Measurements from ENCODE around the gene SUCLG1.
"Not testable (repeated sequence)": the region's sequence is repeated elsewhere in the genome, so short reads cannot be mapped to it uniquely, and the experiment has no call there.

SUCLG1 gene

DNA sequence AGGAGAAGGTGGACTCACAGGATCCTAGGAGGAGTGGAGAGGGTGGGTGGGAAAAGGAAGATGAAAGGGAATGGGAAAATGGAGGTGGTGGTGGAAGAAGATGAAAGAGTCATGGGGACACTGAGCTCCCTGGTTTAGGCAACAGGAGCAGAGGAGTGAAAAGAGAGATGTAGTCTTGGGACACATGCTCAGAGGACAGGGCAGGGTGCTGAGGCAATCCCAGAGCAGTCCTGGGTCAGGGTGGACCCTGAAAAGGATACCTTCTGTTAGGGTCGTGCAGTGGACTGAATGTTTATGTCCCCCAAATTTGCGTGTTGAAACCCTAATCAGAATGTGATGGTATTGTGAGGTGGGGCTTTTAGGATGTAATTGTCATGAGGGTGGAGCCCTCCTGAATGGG lies 37.9 kb downstream of the SUCLG1 start:
- DNase-seq (ENCODE audit: low spot score): no peak

GRCh38 chr2:84417453-84418145 lies 41.5 kb downstream of the SUCLG1 start:
- DNase-seq (ENCODE audit: low spot score): no peak

GRCh38 chr2:84409531-84409930 lies 49.5 kb downstream of the SUCLG1 start:
- no peak for DNase-seq (ENCODE audit: low spot score)

DNA sequence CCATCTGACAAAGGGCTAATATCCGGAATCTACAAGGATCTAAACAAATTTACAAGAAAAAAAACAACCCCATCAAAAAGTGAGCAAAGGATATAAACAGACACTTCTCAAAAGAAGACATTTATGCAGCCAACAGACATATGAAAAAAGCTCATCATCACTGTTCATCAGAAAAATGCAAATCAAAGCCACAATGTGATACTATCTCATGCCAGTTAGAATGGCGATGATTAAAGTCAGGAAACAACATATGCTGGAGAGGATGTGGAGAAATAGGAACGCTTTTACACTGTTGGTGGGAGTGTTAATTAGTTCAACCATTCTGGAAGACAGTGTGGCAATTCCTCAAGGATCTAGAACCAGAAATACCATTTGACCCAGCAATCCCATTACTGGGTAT lies 57.0 kb downstream of the SUCLG1 start:
- not testable (repeated sequence) for DNase-seq (ENCODE audit: low spot score)

- not testable (repeated sequence) for DNase-seq (ENCODE audit: low spot score)
Observed at GRCh38 chr2:84399839-84400238, 59.2 kb downstream of the SUCLG1 start.

- DNase-seq (ENCODE audit: low spot score): no peak
Observed at GRCh38 chr2:84395820-84396219, 63.3 kb downstream of the SUCLG1 start.

- DNase-seq (ENCODE audit: low spot score): no peak
Observed at GRCh38 chr2:84394628-84395027, 64.5 kb downstream of the SUCLG1 start.

DNA sequence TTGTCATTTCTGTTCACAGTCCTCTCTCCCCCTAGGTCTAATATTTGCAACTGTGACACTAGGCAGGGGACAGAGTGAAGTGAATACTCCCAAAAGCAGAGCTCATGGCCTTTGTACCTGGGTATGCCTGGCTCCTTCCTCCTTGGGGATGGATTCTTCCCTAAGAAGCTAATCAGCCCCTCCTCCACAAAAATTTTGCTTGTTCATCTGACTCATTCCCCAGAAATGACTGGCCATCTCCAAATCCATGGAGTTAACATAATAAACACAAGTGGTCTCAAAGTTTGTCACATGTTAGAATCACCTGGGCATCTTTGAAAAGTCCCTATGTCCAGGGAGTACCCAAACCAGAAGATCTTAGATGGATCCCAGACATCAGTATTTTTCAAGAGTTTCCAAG lies 65.3 kb downstream of the SUCLG1 start:
- no peak for DNase-seq (ENCODE audit: low spot score)

DNA sequence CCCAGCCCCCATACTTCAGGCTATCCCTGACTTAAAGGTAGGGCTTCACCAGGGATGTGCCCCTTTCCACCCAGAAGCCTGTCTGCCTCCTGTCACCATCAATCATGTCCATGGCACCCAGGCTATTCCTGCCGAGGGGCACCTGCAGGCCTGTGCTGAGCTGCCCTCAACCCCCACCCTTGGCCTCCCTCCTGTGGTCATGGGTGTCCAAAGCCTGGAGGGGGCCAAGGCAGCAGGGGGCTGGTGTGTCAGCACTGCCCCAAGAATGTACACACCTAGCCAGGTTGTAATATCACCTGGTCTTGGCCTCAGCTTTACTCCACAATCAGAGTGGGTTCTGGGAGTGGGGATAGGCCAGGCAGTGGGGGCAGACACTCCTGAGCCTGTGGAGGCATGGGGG lies 69.3 kb downstream of the SUCLG1 start:
- DNase-seq (ENCODE audit: low spot score): no peak

GRCh38 chr2:84388921-84389490 lies 70.1 kb downstream of the SUCLG1 start:
- DNase-seq (ENCODE audit: low spot score): no peak

- no peak for DNase-seq (ENCODE audit: low spot score)
Observed at GRCh38 chr2:84388133-84388532, 70.9 kb downstream of the SUCLG1 start.

GRCh38 chr2:84386336-84387040 lies 72.6 kb downstream of the SUCLG1 start:
- no peak for DNase-seq (ENCODE audit: low spot score)

- DNase-seq (ENCODE audit: low spot score): no peak
Observed at GRCh38 chr2:84383271-84383670, 75.8 kb downstream of the SUCLG1 start.

- no peak for DNase-seq (ENCODE audit: low spot score)
Observed at GRCh38 chr2:84380875-84381274, 78.2 kb downstream of the SUCLG1 start.

- no peak for DNase-seq (ENCODE audit: low spot score)
Observed at GRCh38 chr2:84378960-84379359, 80.1 kb downstream of the SUCLG1 start.

DNA sequence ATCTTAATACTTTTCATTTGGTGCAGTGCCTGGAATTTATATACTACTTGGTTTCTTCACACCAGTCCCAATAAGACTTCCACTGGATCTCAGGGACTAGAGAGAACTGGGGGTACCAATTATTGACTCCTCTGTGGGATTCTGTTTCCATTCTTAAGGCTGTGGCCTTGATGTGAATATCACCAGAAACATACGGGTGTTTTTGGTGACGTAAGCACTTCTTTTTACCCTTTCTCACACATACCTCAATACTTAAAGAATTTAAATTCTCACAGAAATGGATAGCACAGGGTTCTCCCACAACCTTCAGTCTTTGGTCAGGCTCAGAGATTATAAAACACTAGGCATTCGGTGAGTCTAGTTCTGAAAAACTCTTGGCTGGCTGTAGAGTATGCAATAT lies 84.1 kb downstream of the SUCLG1 start:
- DNase-seq (ENCODE audit: low spot score): no peak

DNA sequence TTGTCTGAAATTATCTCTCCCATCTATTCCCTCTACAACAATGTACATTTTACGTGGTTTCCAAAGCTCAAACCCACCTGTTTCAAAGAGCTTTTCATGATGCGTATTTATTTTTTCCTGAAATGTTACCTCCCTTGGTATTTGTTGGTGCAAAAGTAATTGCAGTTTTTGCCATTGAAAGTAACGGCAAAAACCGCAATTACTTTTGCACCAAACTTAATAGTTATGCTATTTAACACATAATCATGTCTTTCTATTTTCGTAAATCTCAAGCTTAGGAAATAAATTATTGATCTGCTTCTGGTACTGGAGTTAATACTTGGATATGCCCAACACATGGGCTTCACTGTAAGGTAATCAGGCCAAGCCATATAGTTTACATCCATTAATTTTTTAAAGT lies 85.2 kb downstream of the SUCLG1 start:
- no peak for DNase-seq (ENCODE audit: low spot score)
